SK-N-MC (cell line): ENCODE data around the gene FUT9.

Experiments used
- EZH2 ChIP-seq: fragments of 200-600 bp; sonication (generic); IDR thresholded peaks from one replicate; pipeline ENCODE4 v1.6.1; 2017; ENCODE audit warnings: antibody characterized with exemption
- POLR2AphosphoS5 ChIP-seq: IDR thresholded peaks from 2 replicates; pipeline ENCODE4 v1.6.1; 2012; ENCODE audit warnings: mild to moderate bottlenecking, low read depth, low read length, borderline replicate concordance

- TF ChIP-seq EZH2, result no peak
- no peak for TF ChIP-seq POLR2AphosphoS5
Measured at GRCh38 chr6:96184798-96185197, 169.0 kb downstream of the FUT9 start.
